Omental fat pad (tissue), 4 donors: ENCODE data around the gene ST14. TPM values are rescaled to one million over a fixed set of nuclear protein-coding genes. Genes with fewer than 3 reads are reported as not detected.
A peak's percentile ranks its signal among the peaks of the same experiment; 100 is the strongest.

Experiments
- ATAC-seq: fragments of 150-250 bp; one replicate; pipeline ENCODE4 v1.9.1; 2016; ENCODE audit warnings: mild to moderate bottlenecking, moderate library complexity; ENCODE audit not compliant: low FRiP score
- DNase-seq: peaks from one replicate; pipeline ENCODE4 v3.0.0-alpha.2; 2019; ENCODE audit warnings: low spot score
- CTCF ChIP-seq, 3 donors: fragments of 450-650 bp; IDR thresholded peaks; one replicate each; pipeline ENCODE4 v1.5.1; 2016 to 2017; ENCODE audit warnings: antibody characterized with exemption in 3 of 3, mild to moderate bottlenecking in 3 of 3, moderate library complexity in 2 of 3
- total RNA-seq, 4 donors: library from RNA; depleted of rRNA; stranded (reverse); fragments of >200 nt; gene quantifications; one replicate each; pipeline ENCODE4 v1.1.0, GENCODE V29; 2016

ST14 gene
- total RNA-seq: 10 to 100 TPM in 2 of 4 donors, 1 to 10 TPM in 2; 4.4 to 49.1 (median 10.8) TPM

- peak; percentile 30 for ATAC-seq
Observed at GRCh38 chr11:130159657-130160497, at the start of gene ST14. Gene ST14, plus strand, starts transcription at chr11:130159782. Its CDS starts 198 bp downstream, at chr11:130159980.

GRCh38 chr11:130110339-130111108 lies 49.1 kb upstream of the ST14 start:
- DNase-seq (no peak), ATAC-seq (no peak)
- no peak for TF ChIP-seq CTCF (IDR thresholded peaks at IDR 0.05)

More at GRCh38 chr11:130159657-130160497, at the start of gene ST14:
- TF ChIP-seq CTCF (IDR thresholded peaks at IDR 0.05): no peak
- DNase-seq: no peak

GRCh38 chr11:130112071-130112830 lies 47.3 kb upstream of the ST14 start:
- ATAC-seq (no peak), DNase-seq (no peak)
- TF ChIP-seq CTCF (IDR thresholded peaks at IDR 0.05): no peak

- ATAC-seq: no peak
Observed at GRCh38 chr11:130114281-130114680, 45.3 kb upstream of the ST14 start.

GRCh38 chr11:130114726-130115125 lies 44.9 kb upstream of the ST14 start:
- no peak for DNase-seq
- TF ChIP-seq CTCF (IDR thresholded peaks at IDR 0.05): no peak
- ATAC-seq: no peak

More at GRCh38 chr11:130114281-130114680, 45.3 kb upstream of the ST14 start:
- no peak for TF ChIP-seq CTCF (IDR thresholded peaks at IDR 0.05)
- no peak for DNase-seq

GRCh38 chr11:130115218-130115617 lies 44.4 kb upstream of the ST14 start:
- DNase-seq (no peak), ATAC-seq (no peak)
- TF ChIP-seq CTCF (IDR thresholded peaks at IDR 0.05): no peak
